Measurements from ENCODE around the gene TRIM69. TPM values are rescaled to one million over a fixed set of nuclear protein-coding genes. Genes with fewer than 3 reads are reported as not detected.
"Not testable (repeated sequence)": the region's sequence is repeated elsewhere in the genome, so short reads cannot be mapped to it uniquely, and the experiment has no call there.

The TRIM69 gene, protein sequence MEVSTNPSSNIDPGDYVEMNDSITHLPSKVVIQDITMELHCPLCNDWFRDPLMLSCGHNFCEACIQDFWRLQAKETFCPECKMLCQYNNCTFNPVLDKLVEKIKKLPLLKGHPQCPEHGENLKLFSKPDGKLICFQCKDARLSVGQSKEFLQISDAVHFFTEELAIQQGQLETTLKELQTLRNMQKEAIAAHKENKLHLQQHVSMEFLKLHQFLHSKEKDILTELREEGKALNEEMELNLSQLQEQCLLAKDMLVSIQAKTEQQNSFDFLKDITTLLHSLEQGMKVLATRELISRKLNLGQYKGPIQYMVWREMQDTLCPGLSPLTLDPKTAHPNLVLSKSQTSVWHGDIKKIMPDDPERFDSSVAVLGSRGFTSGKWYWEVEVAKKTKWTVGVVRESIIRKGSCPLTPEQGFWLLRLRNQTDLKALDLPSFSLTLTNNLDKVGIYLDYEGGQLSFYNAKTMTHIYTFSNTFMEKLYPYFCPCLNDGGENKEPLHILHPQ
- 10 to 100 TPM; 65.8 to 67.9 TPM for total RNA-seq

DNA sequence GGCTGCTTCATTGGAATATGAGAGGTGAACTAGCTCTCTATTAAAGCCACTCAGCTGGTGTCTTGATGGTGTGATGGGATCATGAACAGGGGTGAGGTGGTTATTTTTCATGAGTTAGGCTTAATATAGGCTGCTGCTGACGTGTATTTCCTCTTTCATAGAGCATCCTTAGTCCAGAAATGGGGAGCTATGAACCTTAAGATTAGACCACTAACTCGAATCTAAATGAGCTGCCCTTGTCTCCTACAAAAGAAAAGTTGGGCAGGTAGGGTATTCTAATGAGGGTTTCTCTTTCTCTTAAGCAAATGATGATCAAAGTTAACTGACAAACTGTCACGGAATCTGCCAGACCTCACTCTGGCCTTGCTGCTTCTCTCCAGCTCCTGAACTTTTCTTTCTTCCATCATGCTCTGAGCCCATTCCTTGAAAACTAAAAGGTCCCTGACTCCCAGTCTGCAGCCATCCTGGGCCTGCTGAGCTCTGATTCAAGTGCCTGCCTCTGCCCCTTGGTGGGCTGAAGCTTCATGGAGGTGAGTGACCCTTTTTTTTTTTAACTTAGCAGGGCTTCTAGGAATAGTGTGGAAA, at the start of gene TRIM69:
TSS of gene TRIM69 (plus strand) at position 348 of the 585 bp plus-strand sequence. CDS start at position 525, 177 bp downstream.
- intact Hi-C loops (cut with DNase I, micrococcal nuclease), result loop anchor here in 1 of 2 experiments (5.0 kb wide), 1 partner anchor 139 kb away; no protein-coding TSS in a partner anchor
- Mint-ChIP-seq H3K4me3 (peak within 1 kb of the TSS; percentile 75), H3K4me1 (peaks cover 63% of the 10 kb centered on the region), H3K36me3 (ENCODE audit: low read depth) (peaks cover 24% of the 10 kb centered on the region), H3K27me3 (no peaks in the 10 kb centered on the region), H3K9me3 (ENCODE audit: low read depth) (no peaks in the 10 kb centered on the region), H3K27ac (peak within 1 kb of the TSS; percentile 98)
- peak; percentile 27 for ATAC-seq
- ChIA-PET POLR2A (interaction anchor here (0.5 to 15.3 kb wide), 7 partner anchors 9 to 200 kb away, joined by 3 to 474 read pairs (median 4); partner anchors contain the start of genes B2M, EIF3J, PATL2 and SPG11), CTCF (interaction anchor here (0.5 to 7.7 kb wide), 38 partner anchors 7 to 382 kb away, joined by 3 to 150 read pairs (median 5); partner anchors contain the start of genes B2M, PATL2 and SPG11)
- no peak for DNase-seq

DNA sequence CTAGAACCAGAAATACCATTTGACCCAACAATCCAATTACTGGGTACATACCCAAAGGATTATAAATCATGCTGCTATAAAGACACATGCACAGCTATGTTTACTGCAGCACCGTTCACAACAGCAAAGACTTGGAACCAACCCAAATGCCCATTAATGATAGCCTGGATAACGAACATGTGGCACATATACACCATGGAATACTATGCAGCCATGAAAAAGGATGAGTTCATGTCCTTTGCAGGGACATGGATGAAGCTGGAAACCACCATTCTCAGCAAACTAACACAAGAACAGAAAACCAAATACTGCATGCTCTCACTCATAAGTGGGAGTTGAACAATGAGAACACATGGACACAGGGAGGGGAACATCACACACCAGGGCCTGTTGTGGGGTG, 47.0 kb upstream of the TRIM69 start:
- H3K4me3 Mint-ChIP-seq; H3K27ac Mint-ChIP-seq; H3K27me3 Mint-ChIP-seq; DNase-seq; ATAC-seq; intact Hi-C loops (cut with DNase I, micrococcal nuclease): not testable (repeated sequence)
- H3K4me1 Mint-ChIP-seq, result peaks cover 22% of the 10 kb centered on the region
- peaks cover 14% of the 10 kb centered on the region for H3K36me3 Mint-ChIP-seq (ENCODE audit: low read depth)
- H3K9me3 Mint-ChIP-seq (ENCODE audit: low read depth), result peaks cover 31% of the 10 kb centered on the region
- POLR2A ChIA-PET, result interaction anchor here (0.7 to 1.9 kb wide), 2 partner anchors 11 to 22 kb away, joined by 8 to 12 read pairs; partner anchors contain the start of genes B2M and PATL2
- CTCF ChIA-PET, result interaction anchor here (1.2 kb wide), 1 partner anchor 12 kb away, joined by 3 read pairs; no protein-coding TSS in a partner anchor

DNA sequence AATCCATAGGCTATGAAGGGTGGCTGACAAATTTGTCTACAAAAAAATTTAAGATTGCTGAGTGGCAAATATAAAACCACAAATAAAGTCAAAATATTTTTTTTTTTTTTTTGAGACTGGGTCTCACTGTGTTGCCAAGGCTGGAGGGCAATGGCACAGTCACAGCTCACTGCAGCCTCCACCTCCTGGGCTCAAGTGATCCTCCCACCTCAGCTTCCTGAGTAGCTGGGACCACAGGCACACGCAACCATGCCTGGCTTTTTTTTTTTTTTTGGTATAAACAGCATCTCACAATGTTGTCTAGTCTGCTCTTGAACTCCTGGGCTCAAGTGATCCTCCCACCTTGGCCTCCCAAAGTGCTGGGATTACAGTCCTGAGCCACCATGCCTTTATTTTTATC, 46.1 kb upstream of the TRIM69 start:
- H3K4me3 Mint-ChIP-seq; intact Hi-C loops (cut with DNase I, micrococcal nuclease); DNase-seq; H3K27me3 Mint-ChIP-seq; H3K27ac Mint-ChIP-seq: not testable (repeated sequence)
- peak; percentile 51 for ATAC-seq
- ChIA-PET POLR2A (interaction anchor here (0.7 to 0.9 kb wide), 2 partner anchors 12 to 20 kb away, joined by 3 to 8 read pairs; no protein-coding TSS in a partner anchor), CTCF (interaction anchor here (0.6 to 1.4 kb wide), 5 partner anchors 9 to 47 kb away, joined by 3 to 4 read pairs (median 3); no protein-coding TSS in a partner anchor)
- H3K4me1 Mint-ChIP-seq, result peaks cover 21% of the 10 kb centered on the region
- peaks cover 10% of the 10 kb centered on the region for H3K36me3 Mint-ChIP-seq (ENCODE audit: low read depth)
- H3K9me3 Mint-ChIP-seq (ENCODE audit: low read depth), result peaks cover 26% of the 10 kb centered on the region

DNA sequence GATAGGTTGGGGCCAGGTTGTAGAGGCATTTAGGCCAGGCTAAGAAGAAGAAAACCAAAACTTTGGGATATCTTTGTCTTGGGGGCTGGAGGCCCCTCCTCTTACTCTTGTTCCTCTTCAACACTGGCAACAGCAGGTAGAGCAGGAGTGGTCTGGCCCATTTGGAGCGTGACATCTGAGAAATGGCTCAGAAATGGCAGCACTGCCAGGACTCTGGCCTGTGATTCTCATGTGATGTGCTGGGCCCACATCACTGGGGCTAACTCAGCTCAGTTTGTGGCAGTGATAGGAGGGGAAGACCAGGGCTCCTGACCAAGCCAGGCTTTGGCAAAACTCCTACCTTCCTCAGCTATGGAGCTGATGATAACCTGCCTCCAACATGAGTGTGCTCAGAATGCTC, 43.7 kb upstream of the TRIM69 start:
- Mint-ChIP-seq H3K4me1 (peaks cover 19% of the 10 kb centered on the region), H3K9me3 (ENCODE audit: low read depth) (peaks cover 14% of the 10 kb centered on the region), H3K36me3 (ENCODE audit: low read depth) (peaks cover 7% of the 10 kb centered on the region), H3K4me3 (no peak overlapping the region), H3K27me3 (no peaks in the 10 kb centered on the region), H3K27ac (no peak overlapping the region)
- ChIA-PET CTCF (interaction anchor here (1.2 to 2.0 kb wide), 6 partner anchors 10 to 66 kb away, joined by 3 to 7 read pairs (median 4); partner anchors contain the start of genes B2M and PATL2), POLR2A (no interaction called here)
- ATAC-seq (no peak), DNase-seq (no peak)
- intact Hi-C loops (cut with DNase I, micrococcal nuclease), result no loop called here

DNA sequence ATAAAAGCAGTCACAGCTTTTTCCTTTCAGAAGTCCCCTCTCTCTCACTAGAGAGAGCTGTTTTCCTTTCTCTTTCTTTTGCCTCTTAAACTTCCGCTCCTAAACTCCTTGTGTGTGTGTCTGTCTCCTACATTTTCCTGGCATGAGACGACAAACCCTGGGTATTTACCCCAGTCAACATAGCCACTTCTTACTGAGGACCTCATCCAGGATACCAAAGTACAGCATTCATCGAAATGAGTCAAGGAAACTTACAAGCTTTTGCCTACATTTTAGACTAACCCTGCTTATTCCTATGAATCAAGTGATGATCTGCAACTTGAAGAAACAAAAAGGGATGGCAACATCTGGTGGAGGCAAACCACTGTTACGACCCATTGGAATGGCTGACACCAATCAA, 41.9 kb upstream of the TRIM69 start:
- Mint-ChIP-seq H3K4me1 (peaks cover 13% of the 10 kb centered on the region), H3K9me3 (ENCODE audit: low read depth) (peaks cover 2% of the 10 kb centered on the region), H3K27ac (no peak overlapping the region), H3K4me3 (no peak overlapping the region), H3K27me3 (no peaks in the 10 kb centered on the region), H3K36me3 (ENCODE audit: low read depth) (peaks cover under 1% of the 10 kb centered on the region)
- no peak for DNase-seq
- intact Hi-C loops (cut with DNase I, micrococcal nuclease), result no loop called here
- ChIA-PET POLR2A (no interaction called here), CTCF (no interaction called here)
- ATAC-seq, result no peak

DNA sequence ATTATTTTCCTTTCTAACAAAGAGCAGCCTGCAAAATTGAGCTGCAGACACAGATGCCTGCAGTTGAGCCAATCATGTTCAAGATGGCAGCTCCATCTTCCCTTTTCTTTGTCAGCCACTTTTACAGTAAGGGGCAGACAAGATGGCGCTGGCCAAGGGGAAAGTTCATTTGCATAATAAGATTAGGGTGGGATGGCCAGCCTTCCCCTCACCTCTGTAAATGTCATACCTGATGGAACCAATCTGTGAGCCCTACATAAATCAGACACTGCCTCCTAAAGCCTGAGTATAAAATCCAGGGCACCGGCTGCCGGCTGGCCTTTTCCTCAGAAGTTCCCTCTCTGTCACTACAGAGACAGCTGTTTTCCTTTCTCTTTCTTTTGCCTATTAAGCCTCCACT, 41.0 kb upstream of the TRIM69 start:
- DNase-seq, result no peak
- Mint-ChIP-seq H3K27me3 (no peaks in the 10 kb centered on the region), H3K4me1 (peaks cover 10% of the 10 kb centered on the region), H3K9me3 (ENCODE audit: low read depth) (peaks cover 5% of the 10 kb centered on the region), H3K27ac (no peak overlapping the region), H3K36me3 (ENCODE audit: low read depth) (no peaks in the 10 kb centered on the region), H3K4me3 (no peak overlapping the region)
- ChIA-PET CTCF (interaction anchor here (1.2 to 1.4 kb wide), 2 partner anchors 29 to 41 kb away, joined by 3 to 5 read pairs; partner anchors contain the start of gene TRIM69), POLR2A (interaction anchor here (0.6 kb wide), 1 partner anchor 668 kb away, joined by 3 read pairs; no protein-coding TSS in a partner anchor)
- intact Hi-C loops (cut with DNase I, micrococcal nuclease), result no loop called here
- ATAC-seq, result no peak

DNA sequence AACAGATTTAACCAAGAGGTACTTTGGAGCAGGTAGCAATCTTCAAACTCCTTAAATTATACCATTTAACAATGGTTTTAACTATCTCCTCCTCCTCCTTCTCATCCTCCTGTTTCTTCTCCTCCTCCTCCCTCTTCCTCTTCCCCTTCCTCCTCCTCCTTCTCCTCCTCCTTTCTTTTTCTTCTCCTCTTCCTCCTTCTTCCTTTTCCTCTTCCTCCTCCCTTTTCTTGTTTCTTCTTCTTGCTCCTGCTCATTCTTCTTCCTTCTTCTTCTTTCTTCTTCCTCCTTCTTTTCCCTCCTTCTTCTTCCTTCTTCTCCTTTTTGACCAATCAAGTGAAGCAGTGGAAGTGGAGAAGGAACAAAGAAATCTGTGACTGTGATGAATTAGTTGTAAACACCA, 39.3 kb upstream of the TRIM69 start:
- intact Hi-C loops (cut with DNase I, micrococcal nuclease), result loop anchor here in 1 of 2 experiments (2.0 kb wide), 1 partner anchor 14 kb away; no protein-coding TSS in a partner anchor
- no peak for ATAC-seq
- no peak for DNase-seq
- ChIA-PET CTCF (no interaction called here), POLR2A (no interaction called here)
- Mint-ChIP-seq H3K9me3 (ENCODE audit: low read depth) (peaks cover 16% of the 10 kb centered on the region), H3K27ac (no peak overlapping the region), H3K27me3 (no peaks in the 10 kb centered on the region), H3K4me3 (no peak overlapping the region), H3K4me1 (peaks cover 18% of the 10 kb centered on the region), H3K36me3 (ENCODE audit: low read depth) (peaks cover 2% of the 10 kb centered on the region)

DNA sequence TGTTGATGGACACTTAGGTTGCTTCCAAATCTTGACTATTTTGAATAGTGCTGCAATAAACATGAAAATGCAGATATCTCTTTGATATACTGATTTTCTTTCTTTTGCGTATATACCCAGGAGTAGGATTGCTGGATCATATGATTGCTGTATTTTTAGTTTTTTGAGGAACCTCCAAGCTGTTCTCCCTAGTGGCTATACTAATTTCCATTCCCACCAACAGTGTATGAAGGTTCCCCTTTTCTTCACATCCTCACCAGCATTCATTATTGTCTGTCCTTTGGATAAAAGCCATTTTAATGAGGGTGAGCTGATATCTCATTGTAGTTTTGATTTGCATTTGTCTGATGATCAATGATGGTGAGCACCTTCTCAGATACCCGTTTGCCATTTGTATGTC, 37.7 kb upstream of the TRIM69 start:
- Mint-ChIP-seq H3K4me1 (peaks cover 18% of the 10 kb centered on the region), H3K4me3 (no peak overlapping the region), H3K36me3 (ENCODE audit: low read depth) (peaks cover 8% of the 10 kb centered on the region), H3K9me3 (ENCODE audit: low read depth) (peaks cover 20% of the 10 kb centered on the region), H3K27me3 (no peaks in the 10 kb centered on the region), H3K27ac (no peak overlapping the region)
- DNase-seq, result no peak
- intact Hi-C loops (cut with DNase I, micrococcal nuclease), result no loop called here
- ChIA-PET CTCF (interaction anchor here (0.6 to 1.2 kb wide), 3 partner anchors 8 to 313 kb away, joined by 3 read pairs; no protein-coding TSS in a partner anchor), POLR2A (interaction anchor here (1.2 kb wide), 1 partner anchor 35 kb away, joined by 3 read pairs; the partner anchor contains the start of gene SPG11)
- no peak for ATAC-seq

DNA sequence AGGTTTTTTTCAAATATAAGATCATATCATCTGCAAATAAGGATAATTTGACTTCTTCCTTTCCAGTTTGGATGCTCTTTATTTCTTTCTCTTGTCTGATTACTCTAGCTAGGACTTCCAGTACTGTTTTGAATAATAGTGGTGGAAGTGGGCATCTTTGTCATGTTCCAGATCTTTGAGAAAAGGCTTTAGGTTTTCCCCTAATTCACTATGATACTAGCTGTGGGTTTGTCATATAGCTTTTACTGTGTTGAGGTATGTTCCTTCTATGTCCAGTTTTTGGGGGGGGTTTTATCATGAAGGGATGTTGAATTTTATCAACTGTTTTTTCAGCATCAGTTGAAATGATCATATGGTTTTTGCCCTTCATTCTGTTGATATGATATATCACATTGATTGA, 35.7 kb upstream of the TRIM69 start:
- H3K27me3 Mint-ChIP-seq; H3K4me3 Mint-ChIP-seq; H3K27ac Mint-ChIP-seq; intact Hi-C loops (cut with DNase I, micrococcal nuclease); DNase-seq: not testable (repeated sequence)
- H3K9me3 Mint-ChIP-seq (ENCODE audit: low read depth), result peaks cover 22% of the 10 kb centered on the region
- H3K4me1 Mint-ChIP-seq, result peaks cover 18% of the 10 kb centered on the region
- peaks cover 13% of the 10 kb centered on the region for H3K36me3 Mint-ChIP-seq (ENCODE audit: low read depth)
- ATAC-seq, result peak; percentile 68
- ChIA-PET CTCF (interaction anchor here (0.7 to 0.8 kb wide), 2 partner anchors 30 to 105 kb away, joined by 3 to 4 read pairs; no protein-coding TSS in a partner anchor), POLR2A (interaction anchor here (1.1 kb wide), 1 partner anchor 26 kb away, joined by 3 read pairs; no protein-coding TSS in a partner anchor)

DNA sequence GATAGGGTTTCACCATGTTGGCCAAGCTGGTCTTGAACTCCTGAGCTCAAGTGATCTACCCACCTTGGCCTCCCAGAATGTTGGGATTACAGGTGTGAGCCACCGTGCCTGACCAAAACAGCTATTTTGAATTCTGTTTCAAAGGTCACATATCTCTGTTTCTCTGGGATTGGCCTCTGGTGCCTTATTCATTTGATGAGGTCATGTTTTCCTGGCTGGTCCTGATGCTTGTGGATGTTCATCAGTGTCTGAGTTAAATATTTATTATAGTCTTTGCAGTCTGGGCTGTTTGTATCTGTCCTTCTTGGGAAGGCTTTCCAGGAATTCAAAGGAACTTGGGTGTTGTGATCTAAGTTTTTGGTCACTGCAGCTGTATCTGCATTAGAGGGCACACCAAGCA, 30.3 kb upstream of the TRIM69 start:
- ChIA-PET POLR2A (no interaction called here), CTCF (interaction anchor here (0.6 to 3.1 kb wide), 6 partner anchors 11 to 42 kb away, joined by 3 to 16 read pairs (median 4); no protein-coding TSS in a partner anchor)
- intact Hi-C loops (cut with DNase I, micrococcal nuclease), result no loop called here
- Mint-ChIP-seq H3K27me3 (no peaks in the 10 kb centered on the region), H3K27ac (no peak overlapping the region), H3K4me1 (peaks cover 24% of the 10 kb centered on the region), H3K36me3 (ENCODE audit: low read depth) (peaks cover 31% of the 10 kb centered on the region), H3K4me3 (no peak overlapping the region), H3K9me3 (ENCODE audit: low read depth) (peaks cover 11% of the 10 kb centered on the region)
- DNase-seq, result no peak
- ATAC-seq, result no peak

DNA sequence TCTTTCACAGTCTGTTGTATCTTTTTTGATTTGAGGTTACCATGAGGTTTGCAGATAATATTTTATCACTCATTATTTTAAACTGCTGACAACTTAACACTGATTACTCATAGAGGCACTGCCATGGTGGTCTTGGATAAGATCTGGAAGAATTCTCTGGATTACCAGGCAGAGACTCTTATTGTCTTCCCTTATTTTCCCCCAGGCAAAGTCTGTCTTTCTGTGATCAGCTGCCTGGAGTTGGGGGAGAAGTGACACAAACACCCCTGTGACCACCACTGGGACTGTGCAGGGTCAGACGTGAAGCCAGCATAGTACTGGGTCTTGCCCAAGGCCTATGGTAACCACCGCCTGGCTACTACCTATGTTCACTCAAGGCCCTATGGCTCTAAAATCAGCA, 29.9 kb upstream of the TRIM69 start:
- no peak overlapping the region for H3K27ac Mint-ChIP-seq
- H3K27me3 Mint-ChIP-seq, result no peaks in the 10 kb centered on the region
- POLR2A ChIA-PET, result interaction anchor here (0.6 to 0.8 kb wide), 2 partner anchors 20 to 419 kb away, joined by 3 to 5 read pairs; no protein-coding TSS in a partner anchor
- H3K9me3 Mint-ChIP-seq (ENCODE audit: low read depth), result peaks cover 10% of the 10 kb centered on the region
- H3K4me1 Mint-ChIP-seq, result peaks cover 21% of the 10 kb centered on the region
- intact Hi-C loops (cut with DNase I, micrococcal nuclease), result no loop called here
- peaks cover 34% of the 10 kb centered on the region for H3K36me3 Mint-ChIP-seq (ENCODE audit: low read depth)
- no peak overlapping the region for H3K4me3 Mint-ChIP-seq
- ATAC-seq (no peak), DNase-seq (no peak)
- CTCF ChIA-PET, result interaction anchor here (0.6 to 3.1 kb wide), 7 partner anchors 11 to 44 kb away, joined by 3 to 16 read pairs (median 4); partner anchors contain the start of genes SPG11 and TRIM69
